Brain microvascular endothelial cell (primary cell): ENCODE results near the gene CCDC178.

Experiments used
- DNase-seq: peaks from one replicate; pipeline ENCODE4 v3.0.0-alpha.2; 2020
- H3K27ac ChIP-seq: fragments of 250-450 bp; sonication (Bioruptor Pico); 2 replicates; pipeline ENCODE4 v1.5.1; 2020; ENCODE audit warnings: mild to moderate bottlenecking, moderate library complexity
- H3K27me3 ChIP-seq: fragments of 250-450 bp; sonication (Bioruptor Pico); replicated peaks from 2 replicates; pipeline ENCODE4 v1.5.1; 2020; ENCODE audit warnings: mild to moderate bottlenecking
- H3K36me3 ChIP-seq: fragments of 250-450 bp; sonication (Bioruptor Pico); replicated peaks from 2 replicates; pipeline ENCODE4 v1.5.1; 2020; ENCODE audit warnings: mild to moderate bottlenecking
- H3K4me3 ChIP-seq: 2 replicates; pipeline ENCODE4 v1.5.1; 2011; ENCODE audit warnings: low read depth, mild to moderate bottlenecking, control low read depth, low read length, moderate library complexity
- in situ Hi-C: cut with HindIII; loops from 2 replicates; pipeline ENCODE4 v1.10.0; 2017; ENCODE audit warnings: low sequenced_read_pairs, low pct_ligation_motif_present
- TF ChIP-seq, protein P1 (sequence below): IDR thresholded peaks from 2 replicates; pipeline ENCODE4 v1.5.1; 2011; ENCODE audit warnings: low read depth, mild to moderate bottlenecking, moderate library complexity, low read length, control low read depth, inconsistent platforms; ENCODE audit errors: missing control alignments

The CCDC178 gene

DNA sequence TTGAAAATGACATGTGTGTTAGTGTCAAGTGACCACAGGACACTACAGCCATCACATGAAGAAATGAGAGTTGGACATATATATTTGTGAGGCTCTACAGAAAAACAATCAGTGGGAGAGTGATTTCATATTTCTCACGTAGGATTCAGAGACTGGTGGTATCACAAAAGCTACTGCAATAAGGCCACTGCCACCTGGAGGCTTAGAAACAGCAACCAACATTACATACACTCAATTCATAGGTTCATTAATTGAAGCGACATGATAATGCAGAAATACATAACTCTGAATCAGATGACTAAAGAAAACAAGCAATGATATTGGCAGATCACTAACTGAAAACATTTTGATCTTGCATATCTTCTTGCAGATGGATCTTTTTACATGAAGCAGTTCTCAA, 419.6 kb downstream of the CCDC178 start:
- in situ Hi-C loops = no loop called here

DNA sequence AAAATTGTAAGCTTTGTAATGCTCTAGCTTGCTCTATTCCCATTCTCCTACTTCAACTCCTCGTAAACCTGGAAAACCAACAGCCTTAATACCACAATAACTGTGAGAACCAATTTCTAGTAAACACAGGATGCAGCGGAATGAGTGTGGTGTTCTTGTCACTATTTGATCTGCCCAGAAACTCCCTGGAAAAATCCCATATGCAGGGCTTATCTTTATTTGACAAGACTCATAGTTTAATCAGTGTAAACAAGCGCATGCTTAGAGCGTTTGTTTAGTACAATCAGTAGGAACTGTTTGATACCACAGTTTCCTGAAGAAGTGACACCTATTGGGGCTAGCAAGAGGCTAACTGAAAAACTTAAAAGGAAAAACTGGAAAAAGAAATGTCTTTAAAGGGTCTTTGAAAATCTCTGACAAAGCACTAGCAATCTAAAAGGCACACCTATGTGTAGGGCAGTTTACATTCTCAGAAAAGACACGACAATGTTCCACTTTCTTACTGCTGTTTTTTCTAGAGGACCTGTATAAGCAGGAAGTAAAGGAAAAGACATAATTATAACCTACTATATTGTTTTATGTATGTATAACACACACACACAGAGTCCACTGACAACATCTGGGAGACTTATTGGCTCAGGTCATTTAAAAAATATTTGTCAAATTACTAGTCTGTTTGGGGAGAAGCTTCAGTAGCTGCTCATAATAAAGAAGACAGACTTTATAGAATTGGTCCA, 426.3 kb downstream of the CCDC178 start:
- H3K27ac ChIP-seq = no peak overlapping the region
- H3K27me3 ChIP-seq = no peaks in the 10 kb centered on the region
- in situ Hi-C loops = no loop called here
- TF ChIP-seq, protein P1, sequence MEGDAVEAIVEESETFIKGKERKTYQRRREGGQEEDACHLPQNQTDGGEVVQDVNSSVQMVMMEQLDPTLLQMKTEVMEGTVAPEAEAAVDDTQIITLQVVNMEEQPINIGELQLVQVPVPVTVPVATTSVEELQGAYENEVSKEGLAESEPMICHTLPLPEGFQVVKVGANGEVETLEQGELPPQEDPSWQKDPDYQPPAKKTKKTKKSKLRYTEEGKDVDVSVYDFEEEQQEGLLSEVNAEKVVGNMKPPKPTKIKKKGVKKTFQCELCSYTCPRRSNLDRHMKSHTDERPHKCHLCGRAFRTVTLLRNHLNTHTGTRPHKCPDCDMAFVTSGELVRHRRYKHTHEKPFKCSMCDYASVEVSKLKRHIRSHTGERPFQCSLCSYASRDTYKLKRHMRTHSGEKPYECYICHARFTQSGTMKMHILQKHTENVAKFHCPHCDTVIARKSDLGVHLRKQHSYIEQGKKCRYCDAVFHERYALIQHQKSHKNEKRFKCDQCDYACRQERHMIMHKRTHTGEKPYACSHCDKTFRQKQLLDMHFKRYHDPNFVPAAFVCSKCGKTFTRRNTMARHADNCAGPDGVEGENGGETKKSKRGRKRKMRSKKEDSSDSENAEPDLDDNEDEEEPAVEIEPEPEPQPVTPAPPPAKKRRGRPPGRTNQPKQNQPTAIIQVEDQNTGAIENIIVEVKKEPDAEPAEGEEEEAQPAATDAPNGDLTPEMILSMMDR = no peak
- H3K36me3 ChIP-seq = no peaks in the 10 kb centered on the region
- no peak for DNase-seq
- no peak overlapping the region for H3K4me3 ChIP-seq

More for the DNA sequence above, 419.6 kb downstream of the CCDC178 start:
- no peak for DNase-seq
- Histone ChIP-seq H3K27ac (no peak overlapping the region), H3K27me3 (no peaks in the 10 kb centered on the region), H3K36me3 (no peaks in the 10 kb centered on the region), H3K4me3 (no peak overlapping the region)
- TF ChIP-seq, protein P1 = no peak

DNA sequence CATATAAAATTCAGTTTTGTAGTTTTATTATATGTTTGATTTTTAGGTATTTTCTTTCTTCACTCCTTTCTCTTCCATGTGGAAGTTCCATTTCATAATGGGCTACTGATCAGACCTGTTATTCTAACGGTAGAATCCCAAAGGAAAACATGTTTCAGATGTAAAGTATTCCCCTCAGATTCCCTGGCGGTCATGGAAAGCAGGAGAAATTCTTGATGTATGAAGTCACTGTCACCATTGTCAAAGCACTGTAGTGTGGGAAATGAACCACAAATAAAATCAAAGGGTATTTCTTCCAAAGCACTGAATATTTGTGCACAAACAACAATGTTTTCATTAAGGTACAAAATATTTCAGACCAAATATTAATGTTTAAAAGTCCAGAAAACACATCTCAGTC, 430.4 kb downstream of the CCDC178 start:
- DNase-seq = no peak
- TF ChIP-seq, protein P1 = no peak

DNA sequence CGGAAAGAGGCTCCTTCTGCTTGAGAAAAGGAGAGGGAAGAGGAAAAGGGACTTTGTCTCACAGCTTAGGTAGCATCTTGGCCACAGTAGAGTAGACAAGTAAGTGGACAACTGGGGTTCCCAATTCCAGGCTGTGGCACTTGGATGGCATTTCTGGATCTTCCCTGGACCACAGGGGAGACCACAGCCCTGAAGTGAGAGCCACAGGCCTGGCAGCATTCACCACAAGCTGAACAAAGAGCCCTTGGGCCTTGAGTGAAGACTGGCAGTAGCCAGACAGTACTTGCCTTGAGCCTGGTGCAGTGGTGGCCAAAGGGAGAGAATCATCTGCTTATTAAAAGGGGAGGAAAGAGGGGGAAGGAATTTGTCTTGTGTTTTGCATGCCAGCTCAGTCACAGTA, 441.6 kb downstream of the CCDC178 start:
- TF ChIP-seq, protein P1 = no peak
- in situ Hi-C loops = no loop called here
- no peak for DNase-seq

More for the DNA sequence above, 430.4 kb downstream of the CCDC178 start:
- H3K27me3 ChIP-seq = no peaks in the 10 kb centered on the region
- in situ Hi-C loops = no loop called here
- H3K4me3 ChIP-seq = no peak overlapping the region
- no peaks in the 10 kb centered on the region for H3K36me3 ChIP-seq
- no peak overlapping the region for H3K27ac ChIP-seq

DNA sequence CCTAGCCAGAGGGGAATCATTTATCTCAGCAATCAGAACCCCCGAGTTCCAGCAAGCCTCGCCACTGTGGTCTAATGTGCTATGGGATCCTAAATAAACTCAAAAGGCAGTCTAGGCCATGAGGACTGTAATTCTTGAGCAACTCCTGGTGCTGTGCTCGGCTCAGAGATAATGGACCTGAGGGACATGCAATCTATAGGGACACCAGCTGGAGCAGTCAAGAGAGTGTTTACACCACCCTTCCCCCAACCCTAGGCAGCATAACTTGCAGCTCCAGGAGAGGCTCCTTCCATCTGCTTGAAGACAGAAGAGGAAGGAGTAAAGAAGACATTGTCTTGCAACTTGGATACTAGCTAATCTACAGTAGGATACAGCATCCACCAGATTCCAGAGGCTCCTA, 442.2 kb downstream of the CCDC178 start:
- DNase-seq = no peak
- Histone ChIP-seq H3K27me3 (no peaks in the 10 kb centered on the region), H3K36me3 (no peaks in the 10 kb centered on the region), H3K27ac (no peak overlapping the region), H3K4me3 (no peak overlapping the region)
- TF ChIP-seq, protein P1 = no peak
- in situ Hi-C loops = no loop called here

More for the DNA sequence above, 441.6 kb downstream of the CCDC178 start:
- no peaks in the 10 kb centered on the region for H3K27me3 ChIP-seq
- H3K27ac ChIP-seq = no peak overlapping the region
- H3K36me3 ChIP-seq = no peaks in the 10 kb centered on the region
- no peak overlapping the region for H3K4me3 ChIP-seq

DNA sequence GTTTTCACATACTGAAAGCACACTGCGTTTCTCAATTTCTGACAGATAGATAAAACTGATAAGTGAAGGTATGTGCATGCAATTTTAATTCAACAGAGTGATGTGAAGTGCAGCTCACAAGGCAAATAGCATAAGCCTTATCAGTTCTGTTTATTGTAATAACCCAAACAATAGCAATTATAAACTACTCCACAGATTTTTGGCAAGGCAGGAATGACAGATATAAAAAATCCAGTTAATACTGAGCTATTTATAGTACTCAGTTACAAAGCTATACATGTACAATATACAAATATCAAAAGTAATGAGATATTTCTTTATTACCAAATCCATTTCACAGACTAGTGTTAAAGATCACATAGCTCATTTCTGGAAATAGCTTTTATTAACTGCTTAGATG, 456.8 kb downstream of the CCDC178 start:
- in situ Hi-C loops = no loop called here
- TF ChIP-seq, protein P1 = no peak
- Histone ChIP-seq H3K36me3 (no peaks in the 10 kb centered on the region), H3K4me3 (no peak overlapping the region), H3K27me3 (no peaks in the 10 kb centered on the region), H3K27ac (no peak overlapping the region)
- DNase-seq = no peak
